T-cell (primary cell): ENCODE data around the gene ATL2. TPM values are rescaled to one million over a fixed set of nuclear protein-coding genes. Genes with fewer than 3 reads are reported as not detected.

Experiments
- ATAC-seq, 4 experiments: fragments of 200-7000 bp in 3 of 4; fragments of 150-1000 bp in 1 of 4; cut with Tn5 transposase; replicated peaks in 1 of 4; 1 replicate in 3 of 4; 2 replicates in 1 of 4; pipeline ENCODE4 v1.10.0; 2021; ENCODE audit warnings: moderate library complexity in 3 of 4, mild to moderate bottlenecking in 2 of 4, moderate number of reproducible peaks in 1 of 4
- CTCF ChIA-PET, 2 donors: fragments of 300-600 bp; sonication (Branson Sonifier 250); formaldehyde crosslinking; loops; one replicate each; lab custom pipeline; 2022; ENCODE audit warnings: antibody characterized with exemption in 2 of 2; lab: Charles Lee
- POLR2A ChIA-PET, 2 donors: fragments of 300-600 bp; sonication (Branson Sonifier 250); formaldehyde crosslinking; loops; one replicate each; lab custom pipeline; 2022; ENCODE audit warnings: antibody characterized with exemption in 2 of 2; lab: Charles Lee
- DNase-seq, 35 experiments: peaks; one replicate each; pipeline versions ENCODE4 v3.0.0 to v3.0.0-alpha.2; 2013 to 2023
- H3K27ac ChIP-seq: one replicate; pipeline ENCODE4 v1.5.1; 2013; ENCODE audit warnings: low read length
- H3K27me3 ChIP-seq, 2 experiments: replicated peaks in 1 of 2; 1 replicate in 1 of 2; 2 replicates in 1 of 2; pipeline versions ENCODE4 v1.6.1 to v1.7.0; 2013; ENCODE audit warnings: low read length in 1 of 2, mixed read lengths in 1 of 2; ENCODE audit not compliant: control insufficient read depth in 2 of 2, insufficient read depth in 2 of 2; ENCODE audit errors: extremely low read depth in 1 of 2
- H3K36me3 ChIP-seq, 2 donors: 1 replicate in 1 of 2; 2 replicates in 1 of 2; pipeline versions ENCODE4 v1.6.1 to v1.7.0; 2013; ENCODE audit warnings: low read length in 1 of 2; ENCODE audit not compliant: control insufficient read depth in 2 of 2, insufficient read depth in 1 of 2; ENCODE audit errors: extremely low read depth in 1 of 2
- H3K4me1 ChIP-seq, 2 experiments: 1 replicate in 1 of 2; 2 replicates in 1 of 2; pipeline versions ENCODE4 v1.6.1 to v1.7.0; 2013; ENCODE audit warnings: low read length in 2 of 2, mixed read lengths in 1 of 2; ENCODE audit not compliant: insufficient read depth in 2 of 2, control insufficient read depth in 1 of 2; ENCODE audit errors: extremely low read depth in 1 of 2
- H3K4me3 ChIP-seq, 2 donors: 1 replicate in 1 of 2; 2 replicates in 1 of 2; pipeline versions ENCODE4 v1.5.1 to v1.7.0; 2013; ENCODE audit warnings: mild to moderate bottlenecking in 2 of 2, low read length in 1 of 2, moderate library complexity in 1 of 2; ENCODE audit not compliant: control insufficient read depth in 1 of 2; ENCODE audit errors: extremely low read depth in 1 of 2
- H3K9me3 ChIP-seq: 2 replicates; pipeline ENCODE4 v1.7.0; 2013
- H3K27ac Mint-ChIP-seq, 2 donors: one replicate each; pipeline ENCODE4 v1.8.0; 2020 to 2021; ENCODE audit warnings: mild to moderate bottlenecking in 2 of 2, mixed read lengths in 2 of 2
- H3K27me3 Mint-ChIP-seq, 2 donors: one replicate each; pipeline ENCODE4 v1.8.0; 2021 to 2022; ENCODE audit warnings: mixed read lengths in 2 of 2
- H3K36me3 Mint-ChIP-seq: one replicate; pipeline ENCODE4 v1.8.0; 2021; ENCODE audit warnings: mixed read lengths
- H3K4me1 Mint-ChIP-seq, 3 donors: one replicate each; pipeline ENCODE4 v1.8.0; 2020 to 2022; ENCODE audit warnings: mixed read lengths in 3 of 3, mild to moderate bottlenecking in 1 of 3
- H3K4me3 Mint-ChIP-seq, 3 donors: one replicate each; pipeline ENCODE4 v1.8.0; 2020 to 2022; ENCODE audit warnings: mild to moderate bottlenecking in 3 of 3, mixed read lengths in 3 of 3, moderate library complexity in 3 of 3
- H3K9me3 Mint-ChIP-seq, 3 donors: one replicate each; pipeline ENCODE4 v1.8.0; 2020 to 2022; ENCODE audit warnings: mixed read lengths in 3 of 3
- WGBS: methylation state at CpG from one replicate; pipeline ENCODE4 v1.1.5; 2013; ENCODE audit warnings: missing lambda C conversion rate; ENCODE audit not compliant: insufficient coverage; 5-methylcytosine and 5-hydroxymethylcytosine counted together
- total RNA-seq, 35 experiments: library from RNA in 6 of 35; stranded (reverse) in 6 of 35; fragments of 120-200 nt in 1 of 35; gene quantifications; one replicate each; pipeline versions ENCODE4 v1.2.1 to v1.2.4 and lab custom pipeline; 2013 to 2026

Gene ATL2
- total RNA-seq, 5 donors from 2014 or later (not counting 1 experiment from before 2014, with no cell fraction given), result 43.6 to 60.1 (median 50.0) TPM

- H3K4me1 ChIP-seq, result no peaks in the 10 kb centered on the region
- ATAC-seq, result no peak
- no peak overlapping the region for H3K4me3 ChIP-seq
- Mint-ChIP-seq H3K9me3 (no peaks in the 10 kb centered on the region), H3K27ac (no peak overlapping the region), H3K27me3 (peaks cover 0 to 15% of the 10 kb centered on the region in 2 donors), H3K4me1 (peaks cover 7 to 19% (median 17%) of the 10 kb centered on the region in 3 donors), H3K36me3 (no peaks in the 10 kb centered on the region), H3K4me3 (no peak overlapping the region)
- H3K36me3 ChIP-seq, result no peaks in the 10 kb centered on the region
- no peaks in the 10 kb centered on the region for H3K9me3 ChIP-seq
- ChIA-PET CTCF (no interaction called here), POLR2A (no interaction called here)
- DNase-seq, result no peak
- no CpG with 5 or more reads among the region's 6 CpGs for WGBS
- H3K27ac ChIP-seq, result no peak overlapping the region
- peaks cover 0 to 13% of the 10 kb centered on the region in 2 experiments for H3K27me3 ChIP-seq
Measured at GRCh38 chr2:38263293-38263692, 113.8 kb downstream of the ATL2 start.

GRCh38 chr2:38262069-38262871 is 114.8 kb downstream of the ATL2 start:
- no peaks in the 10 kb centered on the region for H3K4me1 ChIP-seq
- POLR2A ChIA-PET, result no interaction called here
- H3K27me3 ChIP-seq, result peaks cover 0 to 13% of the 10 kb centered on the region in 2 experiments
- no peaks in the 10 kb centered on the region for H3K36me3 Mint-ChIP-seq
- H3K27ac ChIP-seq, result no peak overlapping the region
- WGBS, result 81% methylated on average over 4 of the region's 14 CpGs
- CTCF ChIA-PET, result no interaction called here
- H3K9me3 ChIP-seq, result no peaks in the 10 kb centered on the region
- ATAC-seq (no peak), DNase-seq (no peak)
- no peak overlapping the region for H3K4me3 Mint-ChIP-seq
- H3K9me3 Mint-ChIP-seq, result no peaks in the 10 kb centered on the region
- H3K27me3 Mint-ChIP-seq, result peaks cover 0 to 15% of the 10 kb centered on the region in 2 donors
- H3K4me3 ChIP-seq, result no peak overlapping the region
- H3K4me1 Mint-ChIP-seq, result peaks cover 7 to 19% (median 17%) of the 10 kb centered on the region in 3 donors
- H3K27ac Mint-ChIP-seq, result no peak overlapping the region
- H3K36me3 ChIP-seq, result no peaks in the 10 kb centered on the region

GRCh38 chr2:38261569-38262068 is 115.5 kb downstream of the ATL2 start:
- no peaks in the 10 kb centered on the region for H3K36me3 Mint-ChIP-seq
- no peak for ATAC-seq
- Histone ChIP-seq H3K27ac (no peak overlapping the region), H3K4me3 (no peak overlapping the region), H3K9me3 (no peaks in the 10 kb centered on the region), H3K27me3 (peaks cover 0 to 13% of the 10 kb centered on the region in 2 experiments), H3K36me3 (no peaks in the 10 kb centered on the region), H3K4me1 (no peaks in the 10 kb centered on the region)
- H3K4me1 Mint-ChIP-seq, result peaks cover 7 to 19% (median 17%) of the 10 kb centered on the region in 3 donors
- no peak overlapping the region for H3K27ac Mint-ChIP-seq
- ChIA-PET CTCF (no interaction called here), POLR2A (no interaction called here)
- no peaks in the 10 kb centered on the region for H3K9me3 Mint-ChIP-seq
- DNase-seq, result no peak
- H3K27me3 Mint-ChIP-seq, result peaks cover 0 to 16% of the 10 kb centered on the region in 2 donors
- peak overlapping the region in 1 of 3 donors; percentile 32 for H3K4me3 Mint-ChIP-seq
- WGBS, result 77% methylated on average over 10 of the region's 10 CpGs

- ATAC-seq (no peak), DNase-seq (peak in 1 of 35 experiments; percentile 8)
- Histone ChIP-seq H3K4me3 (no peak overlapping the region), H3K9me3 (no peaks in the 10 kb centered on the region), H3K27me3 (peaks cover 0 to 13% of the 10 kb centered on the region in 2 experiments), H3K27ac (no peak overlapping the region), H3K4me1 (no peaks in the 10 kb centered on the region), H3K36me3 (no peaks in the 10 kb centered on the region)
- Mint-ChIP-seq H3K4me3 (peak overlapping the region; percentile 32 to 72 (median 70)), H3K9me3 (no peaks in the 10 kb centered on the region), H3K36me3 (no peaks in the 10 kb centered on the region), H3K4me1 (peaks cover 7 to 19% (median 17%) of the 10 kb centered on the region in 3 donors), H3K27me3 (peaks cover 0 to 19% of the 10 kb centered on the region in 2 donors), H3K27ac (no peak overlapping the region)
- CTCF ChIA-PET, result no interaction called here
- POLR2A ChIA-PET, result no interaction called here
- 61% methylated on average over 2 of the region's 2 CpGs for WGBS
Measured at GRCh38 chr2:38260972-38261371, 116.1 kb downstream of the ATL2 start.

- Histone ChIP-seq H3K9me3 (no peaks in the 10 kb centered on the region), H3K27ac (no peak overlapping the region), H3K4me3 (no peak overlapping the region), H3K4me1 (no peaks in the 10 kb centered on the region), H3K36me3 (no peaks in the 10 kb centered on the region), H3K27me3 (peaks cover 0 to 13% of the 10 kb centered on the region in 2 experiments)
- Mint-ChIP-seq H3K9me3 (no peaks in the 10 kb centered on the region), H3K4me3 (peak overlapping the region; percentile 32 to 72 (median 70)), H3K27me3 (peaks cover 0 to 20% of the 10 kb centered on the region in 2 donors), H3K27ac (no peak overlapping the region), H3K4me1 (peaks cover 7 to 19% (median 17%) of the 10 kb centered on the region in 3 donors), H3K36me3 (no peaks in the 10 kb centered on the region)
- WGBS, result 29% methylated on average over 5 of the region's 11 CpGs
- peak in 1 of 4 experiments; percentile 13 for ATAC-seq
- POLR2A ChIA-PET, result no interaction called here
- CTCF ChIA-PET, result no interaction called here
- DNase-seq, result no peak
Measured at GRCh38 chr2:38260469-38260868, 116.6 kb downstream of the ATL2 start.

GRCh38 chr2:38259311-38259710 is 117.8 kb downstream of the ATL2 start:
- H3K27me3 Mint-ChIP-seq, result peaks cover 0 to 20% of the 10 kb centered on the region in 2 donors
- no peaks in the 10 kb centered on the region for H3K36me3 Mint-ChIP-seq
- ATAC-seq (no peak), DNase-seq (no peak)
- H3K27ac Mint-ChIP-seq, result no peak overlapping the region
- no peak overlapping the region for H3K27ac ChIP-seq
- ChIA-PET POLR2A (no interaction called here), CTCF (interaction anchor here in 1 of 2 donors (0.6 to 0.8 kb wide), 2 partner anchors 569 to 941 kb away, joined by 3 read pairs; no protein-coding TSS in a partner anchor)
- peaks cover 7 to 19% (median 17%) of the 10 kb centered on the region in 3 donors for H3K4me1 Mint-ChIP-seq
- H3K9me3 Mint-ChIP-seq, result no peaks in the 10 kb centered on the region
- no peak overlapping the region for H3K4me3 ChIP-seq
- WGBS, result 80% methylated on average over 2 of the region's 2 CpGs
- H3K9me3 ChIP-seq, result no peaks in the 10 kb centered on the region
- no peak overlapping the region for H3K4me3 Mint-ChIP-seq
- no peaks in the 10 kb centered on the region for H3K4me1 ChIP-seq
- no peaks in the 10 kb centered on the region for H3K36me3 ChIP-seq
- H3K27me3 ChIP-seq, result peaks cover 0 to 16% of the 10 kb centered on the region in 2 experiments
